RWPE1 (cell line): Measurements from ENCODE around the gene GSE1.
A peak's percentile ranks its signal among the peaks of the same experiment; 100 is the strongest.

Experiments used
- CTCF ChIA-PET: fragments of 350-600 bp; sonication (Branson Sonifier 250); formaldehyde crosslinking; extraction: SDS; loops from one replicate; lab custom pipeline; 2021; lab: Yijun Ruan, JAX
- POLR2A ChIA-PET: fragments of 400-600 bp; formaldehyde crosslinking; extraction: SDS; loops from one replicate; lab custom pipeline; 2020; ENCODE audit warnings: antibody characterized with exemption; ENCODE audit not compliant: low non-redundant PET; lab: Yijun Ruan, JAX
- DNase-seq: peaks from one replicate; pipeline ENCODE4 v3.0.0; 2012; ENCODE audit warnings: low spot score
- H3K27ac ChIP-seq: fragments of 450-650 bp; 2 replicates; pipeline ENCODE4 v1.5.1; 2017
- CTCF ChIP-seq: fragments of 450-650 bp; conservative IDR thresholded peaks from 2 replicates; pipeline ENCODE4 v1.5.1; 2017; ENCODE audit warnings: low read depth, mild to moderate bottlenecking

The GSE1 gene

GRCh38 chr16:85600530-85601271 lies 12.4 kb upstream of the GSE1 start:
- peak overlapping the region; percentile 40; the same call in 1 of the 2 replicates for H3K27ac ChIP-seq
- ChIA-PET POLR2A (no interaction called here), CTCF (interaction anchor here (0.7 to 1.1 kb wide), 2 partner anchors 9 to 317 kb away, joined by 3 to 4 read pairs; no protein-coding TSS in a partner anchor)
- no peak for DNase-seq
- TF ChIP-seq CTCF = no peak

- ChIA-PET POLR2A (no interaction called here), CTCF (interaction anchor here (0.7 to 1.1 kb wide), 4 partner anchors 8 to 326 kb away, joined by 3 to 5 read pairs (median 4); no protein-coding TSS in a partner anchor)
- no peak for TF ChIP-seq CTCF
- DNase-seq = no peak
- peak overlapping the region; percentile 40; the same call in 1 of the 2 replicates for H3K27ac ChIP-seq
These were observed 11.9 kb upstream of the GSE1 start for GRCh38 chr16:85601272-85601639.

GRCh38 chr16:85601730-85602401 lies 11.3 kb upstream of the GSE1 start:
- ChIA-PET CTCF (interaction anchor here (0.6 to 0.8 kb wide), 4 partner anchors 51 to 327 kb away, joined by 3 to 5 read pairs (median 4); no protein-coding TSS in a partner anchor), POLR2A (no interaction called here)
- peak overlapping the region; percentile 40 for H3K27ac ChIP-seq
- TF ChIP-seq CTCF = no peak
- no peak for DNase-seq

GRCh38 chr16:85602402-85603202 lies 10.5 kb upstream of the GSE1 start:
- H3K27ac ChIP-seq = peak overlapping the region; percentile 40
- DNase-seq = no peak
- TF ChIP-seq CTCF = no peak
- CTCF ChIA-PET = interaction anchor here (0.6 kb wide), 1 partner anchor 187 kb away, joined by 4 read pairs; no protein-coding TSS in a partner anchor
- POLR2A ChIA-PET = no interaction called here

- ChIA-PET POLR2A (no interaction called here), CTCF (no interaction called here)
- peak overlapping the region; percentile 40; the same call in 1 of the 2 replicates for H3K27ac ChIP-seq
- no peak for DNase-seq
- TF ChIP-seq CTCF = no peak
These were observed 9.8 kb upstream of the GSE1 start for GRCh38 chr16:85603203-85603755.

GRCh38 chr16:85604145-85604705 lies 8.9 kb upstream of the GSE1 start:
- DNase-seq = no peak
- POLR2A ChIA-PET = no interaction called here
- CTCF ChIA-PET = no interaction called here
- no peak for TF ChIP-seq CTCF
- no peak overlapping the region for H3K27ac ChIP-seq
